ENCODE data around the gene KRT83. TPM values are rescaled to one million over a fixed set of nuclear protein-coding genes. Genes with fewer than 3 reads are reported as not detected.

The KRT83 gene
- total RNA-seq, 3 donors from 2014 or later: not detected

- no peak for ATAC-seq
- intact Hi-C loops (cut with DNase I, micrococcal nuclease): no loop called here
- Histone ChIP-seq H3K4me3 (no peak overlapping the region), H3K36me3 (ENCODE audit: low read depth) (no peaks in the 10 kb centered on the region), H3K9me3 (no peaks in the 10 kb centered on the region), H3K4me1 (ENCODE audit: low read depth) (no peaks in the 10 kb centered on the region)
- no peak for DNase-seq
- TF ChIP-seq CTCF (IDR thresholded peaks at IDR 0.05): no peak
Measured at GRCh38 chr12:52356762-52357580, 35.8 kb upstream of the KRT83 start.

- TF ChIP-seq CTCF (IDR thresholded peaks at IDR 0.05): no peak
- intact Hi-C loops (cut with DNase I, micrococcal nuclease): no loop called here
- H3K4me3 ChIP-seq: no peak overlapping the region
- no peak for ATAC-seq
- no peaks in the 10 kb centered on the region for H3K36me3 ChIP-seq (ENCODE audit: low read depth)
- no peaks in the 10 kb centered on the region for H3K9me3 ChIP-seq
- H3K4me1 ChIP-seq (ENCODE audit: low read depth): no peaks in the 10 kb centered on the region
- DNase-seq: no peak
Measured at GRCh38 chr12:52356031-52356761, 35.0 kb upstream of the KRT83 start.

DNA sequence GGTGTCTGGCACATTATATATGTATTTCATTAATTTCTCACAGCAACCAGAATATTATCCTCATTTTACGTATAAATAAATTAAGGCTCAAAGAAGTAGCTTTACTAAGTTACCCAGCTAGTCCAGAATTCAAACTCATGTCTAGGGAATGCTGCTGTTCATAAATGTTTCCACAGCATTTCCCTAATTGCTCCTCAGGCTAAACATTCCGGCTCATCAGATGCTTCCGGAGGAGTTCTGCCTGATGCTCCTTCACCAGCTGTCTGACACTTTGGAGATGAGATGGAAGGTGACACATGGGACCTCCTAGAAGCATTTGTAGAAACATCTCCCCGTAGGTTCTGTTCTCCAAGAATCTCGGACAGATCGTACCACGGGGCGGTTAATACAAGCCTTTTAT lies 34.0 kb upstream of the KRT83 start:
- ATAC-seq: no peak
- no peaks in the 10 kb centered on the region for H3K9me3 ChIP-seq
- intact Hi-C loops (cut with DNase I, micrococcal nuclease): no loop called here
- no peaks in the 10 kb centered on the region for H3K36me3 ChIP-seq (ENCODE audit: low read depth)
- TF ChIP-seq CTCF (IDR thresholded peaks at IDR 0.05): no peak
- no peak for DNase-seq
- no peak overlapping the region for H3K4me3 ChIP-seq
- no peaks in the 10 kb centered on the region for H3K4me1 ChIP-seq (ENCODE audit: low read depth)

GRCh38 chr12:52354200-52354599 lies 33.0 kb upstream of the KRT83 start:
- intact Hi-C loops (cut with DNase I, micrococcal nuclease): no loop called here
- H3K4me3 ChIP-seq: no peak overlapping the region
- ATAC-seq: no peak
- H3K36me3 ChIP-seq (ENCODE audit: low read depth): no peaks in the 10 kb centered on the region
- DNase-seq: no peak
- TF ChIP-seq CTCF (IDR thresholded peaks at IDR 0.05): no peak
- H3K9me3 ChIP-seq: no peaks in the 10 kb centered on the region
- no peaks in the 10 kb centered on the region for H3K4me1 ChIP-seq (ENCODE audit: low read depth)

- DNase-seq (no peak), ATAC-seq (no peak)
- TF ChIP-seq CTCF (IDR thresholded peaks at IDR 0.05): no peak
- intact Hi-C loops (cut with DNase I, micrococcal nuclease): no loop called here
- no peaks in the 10 kb centered on the region for H3K4me1 ChIP-seq (ENCODE audit: low read depth)
- H3K9me3 ChIP-seq: no peaks in the 10 kb centered on the region
- H3K36me3 ChIP-seq (ENCODE audit: low read depth): no peaks in the 10 kb centered on the region
- H3K4me3 ChIP-seq: no peak overlapping the region
Measured at GRCh38 chr12:52353766-52354165, 32.6 kb upstream of the KRT83 start.
